ENCODE measurements around the gene IL25. TPM values are rescaled to one million over a fixed set of nuclear protein-coding genes. Genes with fewer than 3 reads are reported as not detected.

The IL25 gene
- total and polyA plus RNA-seq, 2 of the 13 experiments (the other 11 are each of a cell fraction or from before 2014, with no cell fraction given), result not detected

GRCh38 chr14:23327947-23328744 is 44.5 kb upstream of the IL25 start (continued):
- no peak for TF ChIP-seq ZHX2 (IDR thresholded peaks at IDR 0.05; ENCODE audit: low read depth)
- no peak for TF ChIP-seq ZHX2 (CRISPR knock-in tag; IDR thresholded peaks at IDR 0.05; ENCODE audit: borderline replicate concordance)
- no peak for TF ChIP-seq GZF1 (CRISPR knock-in tag; IDR thresholded peaks at IDR 0.05)
- TF ChIP-seq CAMTA2 (CRISPR knock-in tag; IDR thresholded peaks at IDR 0.05; ENCODE audit: borderline replicate concordance), result no peak
- no peak for TF ChIP-seq ZNF546 (CRISPR knock-in tag; conservative IDR thresholded peaks at IDR 0.05)
- TF ChIP-seq, protein P1, sequence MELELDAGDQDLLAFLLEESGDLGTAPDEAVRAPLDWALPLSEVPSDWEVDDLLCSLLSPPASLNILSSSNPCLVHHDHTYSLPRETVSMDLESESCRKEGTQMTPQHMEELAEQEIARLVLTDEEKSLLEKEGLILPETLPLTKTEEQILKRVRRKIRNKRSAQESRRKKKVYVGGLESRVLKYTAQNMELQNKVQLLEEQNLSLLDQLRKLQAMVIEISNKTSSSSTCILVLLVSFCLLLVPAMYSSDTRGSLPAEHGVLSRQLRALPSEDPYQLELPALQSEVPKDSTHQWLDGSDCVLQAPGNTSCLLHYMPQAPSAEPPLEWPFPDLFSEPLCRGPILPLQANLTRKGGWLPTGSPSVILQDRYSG (CRISPR knock-in tag; IDR thresholded peaks at IDR 0.05), result no peak
- no peak for TF ChIP-seq TIGD3 (CRISPR knock-in tag; IDR thresholded peaks at IDR 0.05; ENCODE audit: borderline replicate concordance)
- TF ChIP-seq GLI4 (CRISPR knock-in tag; IDR thresholded peaks at IDR 0.05; ENCODE audit: borderline replicate concordance), result 0 out of 2 replicates have a peak, but pooled peaks have one; percentile 78
- TF ChIP-seq ZNF597 (CRISPR knock-in tag; IDR thresholded peaks at IDR 0.05), result no peak
- TF ChIP-seq ZNF253 (CRISPR knock-in tag; IDR thresholded peaks at IDR 0.05; ENCODE audit: borderline replicate concordance), result no peak
- TF ChIP-seq NONO (IDR thresholded peaks at IDR 0.05), result no peak
- TF ChIP-seq NONO (CRISPR knock-in tag; conservative IDR thresholded peaks at IDR 0.05), result no peak
- TF ChIP-seq ATM (IDR thresholded peaks at IDR 0.05; ENCODE audit: borderline replicate concordance), result no peak
- TF ChIP-seq SSRP1 (CRISPR knock-in tag; IDR thresholded peaks at IDR 0.05), result 0 out of 2 replicates have a peak, but pooled peaks have one; percentile 64
- TF ChIP-seq GTF3A (CRISPR knock-in tag; conservative IDR thresholded peaks at IDR 0.05), result no peak
- peak; percentile 64; the same call in 1 of the 2 replicates for TF ChIP-seq ELF3 (CRISPR knock-in tag; IDR thresholded peaks at IDR 0.05)
- TF ChIP-seq ZNF230 (CRISPR knock-in tag; IDR thresholded peaks at IDR 0.05), result no peak
- no peak for TF ChIP-seq ZBTB38 (CRISPR knock-in tag; IDR thresholded peaks at IDR 0.05)
- no peak for TF ChIP-seq MTA1 (CRISPR knock-in tag; IDR thresholded peaks at IDR 0.05; ENCODE audit: borderline replicate concordance)

All from HepG2 (cell line).